ENCODE results near the gene PJA2. TPM values are rescaled to one million over a fixed set of nuclear protein-coding genes. Genes with fewer than 3 reads are reported as not detected.

PJA2 gene
- total RNA-seq, 2 donors from 2014 or later = 55.9 to 102 TPM

- no peak overlapping the region for H3K4me3 ChIP-seq
- H3K27ac ChIP-seq = no peak overlapping the region
- H3K9ac ChIP-seq (ENCODE audit: low read depth in 2 of 2, low read length in 2 of 2) = no peak overlapping the region
- no peaks in the 10 kb centered on the region for H3K9me3 ChIP-seq
- no peak for DNase-seq
- H3K4me1 ChIP-seq = no peaks in the 10 kb centered on the region
- intact Hi-C loops (cut with DNase I) = no loop called here
- no peaks in the 10 kb centered on the region for H3K27me3 ChIP-seq
- TF ChIP-seq, protein P1, sequence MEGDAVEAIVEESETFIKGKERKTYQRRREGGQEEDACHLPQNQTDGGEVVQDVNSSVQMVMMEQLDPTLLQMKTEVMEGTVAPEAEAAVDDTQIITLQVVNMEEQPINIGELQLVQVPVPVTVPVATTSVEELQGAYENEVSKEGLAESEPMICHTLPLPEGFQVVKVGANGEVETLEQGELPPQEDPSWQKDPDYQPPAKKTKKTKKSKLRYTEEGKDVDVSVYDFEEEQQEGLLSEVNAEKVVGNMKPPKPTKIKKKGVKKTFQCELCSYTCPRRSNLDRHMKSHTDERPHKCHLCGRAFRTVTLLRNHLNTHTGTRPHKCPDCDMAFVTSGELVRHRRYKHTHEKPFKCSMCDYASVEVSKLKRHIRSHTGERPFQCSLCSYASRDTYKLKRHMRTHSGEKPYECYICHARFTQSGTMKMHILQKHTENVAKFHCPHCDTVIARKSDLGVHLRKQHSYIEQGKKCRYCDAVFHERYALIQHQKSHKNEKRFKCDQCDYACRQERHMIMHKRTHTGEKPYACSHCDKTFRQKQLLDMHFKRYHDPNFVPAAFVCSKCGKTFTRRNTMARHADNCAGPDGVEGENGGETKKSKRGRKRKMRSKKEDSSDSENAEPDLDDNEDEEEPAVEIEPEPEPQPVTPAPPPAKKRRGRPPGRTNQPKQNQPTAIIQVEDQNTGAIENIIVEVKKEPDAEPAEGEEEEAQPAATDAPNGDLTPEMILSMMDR (IDR thresholded peaks at IDR 0.05) = no peak
- no peaks in the 10 kb centered on the region for H3K36me3 ChIP-seq
These were observed 90.4 kb downstream of the PJA2 start for GRCh38 chr5:109319351-109319750.

- no peak for DNase-seq
- TF ChIP-seq, protein P1 (IDR thresholded peaks at IDR 0.05) = no peak
- intact Hi-C loops (cut with DNase I) = no loop called here
- Histone ChIP-seq H3K9ac (ENCODE audit: low read depth in 2 of 2, low read length in 2 of 2) (no peak overlapping the region), H3K4me3 (no peak overlapping the region), H3K36me3 (no peaks in the 10 kb centered on the region), H3K27ac (no peak overlapping the region), H3K4me1 (no peaks in the 10 kb centered on the region), H3K27me3 (no peaks in the 10 kb centered on the region), H3K9me3 (no peaks in the 10 kb centered on the region)
These were observed 91.2 kb downstream of the PJA2 start for GRCh38 chr5:109318455-109319108.

GRCh38 chr5:109316634-109317033, 93.1 kb downstream of the PJA2 start:
- no peak for DNase-seq
- no peak overlapping the region for H3K4me3 ChIP-seq

DNA sequence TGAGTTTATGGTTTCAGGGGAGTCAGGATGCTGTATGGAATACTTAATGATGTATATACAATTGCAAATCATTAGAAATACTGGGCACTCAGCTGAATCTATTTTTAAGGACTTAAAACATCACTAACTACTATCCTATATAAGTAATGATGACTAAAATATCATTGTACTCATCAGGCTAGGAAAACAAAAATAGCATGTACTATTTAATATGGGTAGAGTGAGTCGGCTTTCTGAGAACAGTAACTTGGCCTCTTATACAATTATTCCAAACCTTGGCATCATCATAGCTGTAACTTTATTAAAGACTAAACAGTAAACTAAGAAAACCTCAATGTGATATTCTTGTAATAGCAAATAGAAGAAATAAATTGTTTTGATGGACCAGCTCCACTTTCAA, 94.5 kb downstream of the PJA2 start:
- no peaks in the 10 kb centered on the region for H3K9me3 ChIP-seq
- no peak overlapping the region for H3K27ac ChIP-seq
- no peak for DNase-seq
- no peaks in the 10 kb centered on the region for H3K4me1 ChIP-seq
- H3K9ac ChIP-seq (ENCODE audit: low read depth in 2 of 2, low read length in 2 of 2) = no peak overlapping the region
- H3K4me3 ChIP-seq = no peak overlapping the region
- intact Hi-C loops (cut with DNase I) = no loop called here
- no peaks in the 10 kb centered on the region for H3K36me3 ChIP-seq
- H3K27me3 ChIP-seq = no peaks in the 10 kb centered on the region
- TF ChIP-seq, protein P1 (IDR thresholded peaks at IDR 0.05) = no peak

More at GRCh38 chr5:109316634-109317033, 93.1 kb downstream of the PJA2 start:
- Histone ChIP-seq H3K27ac (no peak overlapping the region), H3K4me1 (no peaks in the 10 kb centered on the region), H3K27me3 (no peaks in the 10 kb centered on the region), H3K9ac (ENCODE audit: low read depth in 2 of 2, low read length in 2 of 2) (no peak overlapping the region), H3K9me3 (no peaks in the 10 kb centered on the region), H3K36me3 (no peaks in the 10 kb centered on the region)
- intact Hi-C loops (cut with DNase I) = no loop called here
- TF ChIP-seq, protein P1 (IDR thresholded peaks at IDR 0.05) = no peak

DNA sequence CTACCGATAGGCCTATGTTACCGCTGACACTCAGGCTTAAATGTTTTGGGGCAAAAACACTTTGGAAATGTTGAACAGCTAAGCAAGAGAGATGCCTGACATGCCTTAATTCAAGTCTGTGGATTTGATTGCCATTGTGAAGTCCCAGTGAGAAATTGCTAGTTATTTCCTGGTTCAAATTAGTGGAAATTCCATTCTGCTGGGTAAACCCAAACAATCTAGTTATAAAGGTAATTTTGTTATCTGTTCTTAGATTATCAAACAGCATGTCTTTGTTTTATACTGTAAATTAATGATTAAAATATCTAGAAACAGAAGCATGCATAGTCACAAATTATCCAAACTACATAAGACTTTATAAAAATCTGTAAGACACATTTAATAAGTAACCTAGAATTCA, 96.6 kb downstream of the PJA2 start:
- no peaks in the 10 kb centered on the region for H3K9me3 ChIP-seq
- no peak for DNase-seq
- H3K4me1 ChIP-seq = no peaks in the 10 kb centered on the region
- TF ChIP-seq, protein P1 (IDR thresholded peaks at IDR 0.05) = no peak
- no peaks in the 10 kb centered on the region for H3K36me3 ChIP-seq
- no peak overlapping the region for H3K4me3 ChIP-seq
- H3K27ac ChIP-seq = no peak overlapping the region
- no peak overlapping the region for H3K9ac ChIP-seq (ENCODE audit: low read depth in 2 of 2, low read length in 2 of 2)
- H3K27me3 ChIP-seq = no peaks in the 10 kb centered on the region
- intact Hi-C loops (cut with DNase I) = no loop called here
